HEK293T (cell line): ENCODE results near the gene SP8.
A peak's percentile ranks its signal among the peaks of the same experiment; 100 is the strongest.

ENCODE experiments used
- CTCF ChIA-PET: fragments of 350-600 bp; formaldehyde crosslinking; extraction: SDS; loops from one replicate; lab custom pipeline; 2021; ENCODE audit warnings: antibody characterized with exemption, inconsistent platforms; lab: Yijun Ruan, JAX
- POLR2A ChIA-PET: fragments of 350-600 bp; formaldehyde crosslinking; extraction: SDS; loops from one replicate; lab custom pipeline; 2020; ENCODE audit warnings: antibody characterized with exemption, inconsistent platforms; lab: Yijun Ruan, JAX
- DNase-seq: peaks from one replicate; pipeline ENCODE4 v3.0.0; 2012; ENCODE audit warnings: mixed read lengths; ENCODE audit errors: extremely low spot score
- ARNT ChIP-seq: fragments of 450-650 bp; IDR thresholded peaks from 2 replicates; pipeline ENCODE4 v1.6.1; 2017; ENCODE audit warnings: mild to moderate bottlenecking
- BHLHE40 ChIP-seq: fragments of 450-650 bp; IDR thresholded peaks from 2 replicates; pipeline ENCODE4 v1.6.1; 2016; ENCODE audit warnings: mild to moderate bottlenecking, moderate library complexity, borderline replicate concordance
- CTBP1 ChIP-seq: fragments of 450-650 bp; IDR thresholded peaks from 2 replicates; pipeline ENCODE4 v1.6.1; 2016; ENCODE audit warnings: borderline replicate concordance
- ELF4 ChIP-seq: fragments of 450-650 bp; IDR thresholded peaks from 2 replicates; pipeline ENCODE4 v1.6.1; 2017; ENCODE audit warnings: antibody characterized with exemption
- FOXA1 ChIP-seq: fragments of 450-650 bp; IDR thresholded peaks from 2 replicates; pipeline ENCODE4 v1.6.1; 2016; ENCODE audit warnings: mild to moderate bottlenecking
- FOXK2 ChIP-seq: fragments of 450-650 bp; IDR thresholded peaks from 2 replicates; pipeline ENCODE4 v1.6.1; 2016; ENCODE audit warnings: mild to moderate bottlenecking
- FOXM1 ChIP-seq: fragments of 450-650 bp; IDR thresholded peaks from 2 replicates; pipeline ENCODE4 v1.6.1; 2017; ENCODE audit warnings: mild to moderate bottlenecking, borderline replicate concordance
- HDGF ChIP-seq: fragments of 450-650 bp; IDR thresholded peaks from 2 replicates; pipeline ENCODE4 v1.6.1; 2017; ENCODE audit warnings: antibody characterized with exemption, borderline replicate concordance
- L3MBTL2 ChIP-seq: fragments of 450-650 bp; conservative IDR thresholded peaks from 2 replicates; pipeline ENCODE4 v1.6.1; 2016; ENCODE audit warnings: mild to moderate bottlenecking
- LEF1 ChIP-seq: fragments of 450-650 bp; IDR thresholded peaks from 2 replicates; pipeline ENCODE4 v1.6.1; 2017; ENCODE audit warnings: mild to moderate bottlenecking, borderline replicate concordance
- NFRKB ChIP-seq: fragments of 450-650 bp; IDR thresholded peaks from 2 replicates; pipeline ENCODE4 v1.6.1; 2016; ENCODE audit warnings: mild to moderate bottlenecking, moderate library complexity
- PKNOX1 ChIP-seq: fragments of 450-650 bp; IDR thresholded peaks from 2 replicates; pipeline ENCODE4 v1.6.1; 2016
- SP1 ChIP-seq: fragments of 450-650 bp; IDR thresholded peaks from 2 replicates; pipeline ENCODE4 v1.6.1; 2017
- SUZ12 ChIP-seq: fragments of 450-650 bp; IDR thresholded peaks from 2 replicates; pipeline ENCODE4 v1.6.1; 2016; ENCODE audit warnings: mild to moderate bottlenecking
- TARDBP ChIP-seq: fragments of 450-650 bp; IDR thresholded peaks from 2 replicates; pipeline ENCODE4 v1.6.1; 2016
- ZNF384 ChIP-seq: fragments of 450-650 bp; IDR thresholded peaks from 2 replicates; pipeline ENCODE4 v1.6.1; 2016

SP8 gene

GRCh38 chr7:20804345-20804744 lies 17.7 kb upstream of the SP8 start:
- POLR2A ChIA-PET, result no interaction called here

GRCh38 chr7:20799566-20800366 lies 13.1 kb upstream of the SP8 start:
- POLR2A ChIA-PET, result no interaction called here
- TF ChIP-seq BHLHE40 (no peak), PKNOX1 (no peak), ZNF384 (no peak), FOXA1 (no peak), FOXK2 (no peak), ARNT (no peak), SUZ12 (no peak), LEF1 (no peak), ELF4 (no peak), SP1 (no peak), NFRKB (no peak), FOXM1 (no peak), HDGF (no peak), L3MBTL2 (no peak), TARDBP (no peak), CTBP1 (no peak)
- CTCF ChIA-PET, result no interaction called here
- no peak for DNase-seq

More at GRCh38 chr7:20804345-20804744, 17.7 kb upstream of the SP8 start:
- CTCF ChIA-PET, result no interaction called here
- TF ChIP-seq ELF4 (no peak), NFRKB (no peak), ZNF384 (no peak), FOXA1 (no peak), SUZ12 (no peak), CTBP1 (no peak), ARNT (no peak), LEF1 (no peak), BHLHE40 (no peak), HDGF (no peak)
- DNase-seq, result no peak

- peak; percentile 19 for DNase-seq
- ChIA-PET CTCF (no interaction called here), POLR2A (no interaction called here)
- TF ChIP-seq ELF4 (no peak), HDGF (no peak), NFRKB (no peak), ARNT (no peak), TARDBP (no peak), L3MBTL2 (no peak), SP1 (no peak), PKNOX1 (no peak), FOXK2 (no peak), BHLHE40 (no peak), SUZ12 (no peak), ZNF384 (no peak), CTBP1 (no peak), FOXM1 (no peak), FOXA1 (no peak), LEF1 (no peak)
Measured at GRCh38 chr7:20798694-20799121, 12.0 kb upstream of the SP8 start.

DNA sequence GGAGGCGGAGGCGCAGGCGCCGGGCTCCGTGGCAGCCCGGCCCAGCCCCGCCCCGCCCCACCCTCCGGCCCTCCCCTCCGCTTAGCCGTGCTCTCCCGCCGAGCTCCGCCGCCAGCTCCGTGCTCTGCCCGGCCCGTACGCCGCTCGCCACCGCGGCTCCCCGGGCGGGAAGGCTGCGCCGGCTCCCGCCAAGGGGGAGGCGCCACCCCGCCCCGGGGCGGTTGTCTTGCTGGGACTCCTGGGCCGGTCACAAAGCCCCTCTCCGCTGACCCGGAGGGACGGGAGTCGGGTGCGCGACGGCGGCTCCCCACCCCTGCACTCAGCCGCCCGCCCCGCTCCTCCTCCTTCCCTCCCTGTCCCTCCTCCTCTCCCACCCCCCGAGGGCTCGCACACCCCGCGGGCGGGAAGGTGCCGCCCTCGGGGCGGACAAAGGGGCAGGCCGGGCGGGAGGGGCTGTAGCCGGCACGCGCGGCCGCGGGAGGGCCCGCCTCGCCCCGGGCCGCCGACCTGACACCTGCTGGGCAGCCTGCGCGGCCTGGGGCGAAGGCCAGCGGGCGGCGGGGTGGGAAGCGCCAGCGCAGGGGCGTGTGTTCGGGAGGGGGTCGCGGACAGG lies 11.5 kb upstream of the SP8 start:
- peak; percentile 74 for DNase-seq
- ChIA-PET POLR2A (interaction anchor here (0.6 to 2.7 kb wide), 6 partner anchors 9 to 456 kb away, joined by 3 to 16 read pairs (median 3); partner anchors contain the start of gene SP8), CTCF (interaction anchor here (1.0 to 1.4 kb wide), 2 partner anchors 36 to 456 kb away, joined by 3 to 4 read pairs; no protein-coding TSS in a partner anchor)
- TF ChIP-seq BHLHE40 (no peak), FOXM1 (peak; percentile 79; the same call in 1 of the 2 replicates)

GRCh38 chr7:20797462-20798080 lies 10.9 kb upstream of the SP8 start:
- ChIA-PET CTCF (interaction anchor here (1.0 to 1.4 kb wide), 2 partner anchors 37 to 456 kb away, joined by 3 to 4 read pairs; no protein-coding TSS in a partner anchor), POLR2A (interaction anchor here (0.6 to 2.7 kb wide), 7 partner anchors 8 to 456 kb away, joined by 3 to 16 read pairs (median 3); partner anchors contain the start of gene SP8)
- TF ChIP-seq TARDBP (no peak), PKNOX1 (peak; percentile 46; the same call in 1 of the 2 replicates), CTBP1 (no peak), NFRKB (no peak), FOXA1 (no peak), HDGF (no peak), ARNT (no peak), L3MBTL2 (0 out of 2 replicates have a peak, but pooled peaks have one; percentile 5), ELF4 (no peak)
- peak; percentile 57 for DNase-seq
